HepG2 (cell line): Measurements from ENCODE around the gene MYO5B. TPM values are rescaled to one million over a fixed set of nuclear protein-coding genes. Genes with fewer than 3 reads are reported as not detected.

Experiments
- ATAC-seq: fragments of 200-7000 bp; cut with Tn5 transposase; 3 replicates; pipeline ENCODE4 v1.9.1; 2020; ENCODE audit warnings: mild to moderate bottlenecking, moderate library complexity
- BruUV-seq: library from RNA; stranded (reverse); fragments of 400-500 nt; replicated peaks from 2 replicates; lab custom pipeline; 2021; lab: Mats Ljungman, UMichigan
- CTCF ChIA-PET: fragments of 300-600 bp; formaldehyde crosslinking; extraction: SDS; loops from one replicate; lab custom pipeline; 2021; ENCODE audit warnings: low total read pairs, inconsistent platforms, low intra/inter-chr PET ratio; lab: Yijun Ruan, JAX
- POLR2A ChIA-PET: fragments of 350-600 bp; sonication (Branson Sonifier 250); formaldehyde crosslinking; loops from one replicate; lab custom pipeline; 2020; ENCODE audit warnings: antibody characterized with exemption, inconsistent platforms; lab: Yijun Ruan, JAX
- DNase-seq: peaks from one replicate; pipeline ENCODE4 v3.0.0-alpha.2; 2015; ENCODE audit warnings: low spot score
- FAIRE-seq: peaks from 3 replicates; lab custom pipeline; 2011; peaks lifted over from hg19 to GRCh38; lab: Jason Lieb, UNC
- H2AFZ ChIP-seq: one replicate; pipeline ENCODE4 v1.6.1; 2011; ENCODE audit warnings: low read length, inconsistent platforms
- H3K27ac ChIP-seq: fragments of 300-600 bp; 3 replicates; pipeline ENCODE4 v1.8.0; 2011; ENCODE audit warnings: mixed run types, mild to moderate bottlenecking, mixed read lengths, low read length, inconsistent platforms; ENCODE audit not compliant: insufficient read depth; ENCODE audit errors: extremely low read length
- H3K27me3 ChIP-seq, 2 experiments: fragments of 200-600 bp in 1 of 2; 2 replicates in 1 of 2; 3 replicates in 1 of 2; pipeline versions ENCODE4 v1.6.0 to v1.8.0; 2011; ENCODE audit warnings: low read length in 2 of 2, mild to moderate bottlenecking in 2 of 2, moderate library complexity in 2 of 2, inconsistent platforms in 1 of 2; ENCODE audit not compliant: insufficient read depth in 2 of 2, control insufficient read depth in 1 of 2
- H3K36me3 ChIP-seq, 2 experiments: fragments of 200-600 bp in 1 of 2; replicated peaks in 1 of 2; 2 replicates in 1 of 2; 3 replicates in 1 of 2; pipeline versions ENCODE4 v1.5.1 to v1.8.0; 2011; ENCODE audit warnings: low read length in 2 of 2, inconsistent platforms in 1 of 2; ENCODE audit not compliant: insufficient read depth in 2 of 2, control insufficient read depth in 1 of 2
- H3K4me1 ChIP-seq: 2 replicates; pipeline ENCODE4 v1.5.1; 2012; ENCODE audit warnings: low read length, inconsistent platforms; ENCODE audit not compliant: insufficient read depth
- H3K4me2 ChIP-seq: 2 replicates; pipeline ENCODE4 v1.6.0; 2011; ENCODE audit warnings: low read depth, low read length, inconsistent platforms
- H3K4me3 ChIP-seq, 3 experiments: fragments of 200-600 bp in 1 of 3; sonication (generic), shearing (Covaris generic) in 1 of 3; replicated peaks in 1 of 3; 2 replicates each; pipeline ENCODE4 v1.5.1; 2011 to 2016; ENCODE audit warnings: low read length in 3 of 3, inconsistent platforms in 2 of 3, low read depth in 2 of 3, mild to moderate bottlenecking in 2 of 3, control low read depth in 1 of 3, mixed read lengths in 1 of 3; ENCODE audit not compliant: insufficient read depth in 1 of 3
- H3K79me2 ChIP-seq: one replicate; pipeline ENCODE4 v1.6.1; 2011; ENCODE audit warnings: low read length, inconsistent platforms; ENCODE audit not compliant: insufficient read depth
- H3K9ac ChIP-seq: 2 replicates; pipeline ENCODE4 v1.6.0; 2011; ENCODE audit warnings: mild to moderate bottlenecking, low read depth, low read length, inconsistent platforms; ENCODE audit not compliant: insufficient read depth
- H3K9me3 ChIP-seq: 2 replicates; pipeline ENCODE4 v1.5.1; 2012; ENCODE audit warnings: mild to moderate bottlenecking, low read length
- H4K20me1 ChIP-seq: 2 replicates; pipeline ENCODE4 v1.6.0; 2011; ENCODE audit warnings: inconsistent platforms, mild to moderate bottlenecking, low read length, moderate library complexity; ENCODE audit not compliant: insufficient read depth
- ARNT2 ChIP-seq: sonication (generic); formaldehyde crosslinking; IDR thresholded peaks from 2 replicates; pipeline ENCODE4 v1.8.0; 2022; ENCODE audit warnings: mild to moderate bottlenecking, low read depth, missing genetic modification reagents, moderate library complexity
- FOXJ3 ChIP-seq: sonication (generic); formaldehyde crosslinking; IDR thresholded peaks from 2 replicates; pipeline ENCODE4 v1.4.0; 2020; ENCODE audit warnings: missing genetic modification reagents, mild to moderate bottlenecking, borderline replicate concordance
- HBP1 ChIP-seq: IDR thresholded peaks from 2 replicates; pipeline ENCODE4 v1.6.1; 2016; ENCODE audit warnings: low read depth, control low read depth
- HHEX ChIP-seq: IDR thresholded peaks from 2 replicates; pipeline ENCODE4 v1.6.1; 2016; ENCODE audit warnings: control low read depth
- KMT2B ChIP-seq: IDR thresholded peaks from 2 replicates; pipeline ENCODE4 v1.6.1; 2016; ENCODE audit warnings: missing genetic modification reagents, missing compliant biosample characterization
- MATR3 ChIP-seq: sonication (generic); formaldehyde crosslinking; IDR thresholded peaks from 2 replicates; pipeline ENCODE4 v1.4.0; 2020; ENCODE audit warnings: missing genetic modification reagents
- NCOA2 ChIP-seq: sonication (generic); formaldehyde crosslinking; IDR thresholded peaks from 2 replicates; pipeline ENCODE4 v1.8.0; 2022; ENCODE audit warnings: inconsistent platforms
- SIN3A ChIP-seq: IDR thresholded peaks from 2 replicates; pipeline ENCODE4 v1.6.1; 2011; ENCODE audit warnings: low read depth, mild to moderate bottlenecking, control low read depth, low read length, borderline replicate concordance
- SNRNP70 ChIP-seq: fragments of 200-400 bp; formaldehyde crosslinking; IDR thresholded peaks from 2 replicates; pipeline ENCODE4 v1.6.1; 2017; ENCODE audit warnings: mild to moderate bottlenecking, low read depth, low read length, moderate library complexity
- SP140L ChIP-seq: sonication (generic); formaldehyde crosslinking; IDR thresholded peaks from 2 replicates; pipeline ENCODE4 v1.4.0; 2020; ENCODE audit warnings: missing genetic modification reagents, borderline replicate concordance
- SPEN ChIP-seq: sonication (generic); formaldehyde crosslinking; IDR thresholded peaks from 2 replicates; pipeline ENCODE4 v1.5.1; 2020; ENCODE audit warnings: low read depth, mild to moderate bottlenecking, missing genetic modification reagents
- ZFP90 ChIP-seq: sonication (generic); formaldehyde crosslinking; IDR thresholded peaks from 2 replicates; pipeline ENCODE4 v1.8.0; 2022; ENCODE audit warnings: missing genetic modification reagents, mild to moderate bottlenecking, inconsistent platforms, borderline replicate concordance
- ZNF12 ChIP-seq: sonication (generic); formaldehyde crosslinking; IDR thresholded peaks from 2 replicates; pipeline ENCODE4 v1.5.0; 2020; ENCODE audit warnings: missing genetic modification reagents
- ZNF142 ChIP-seq: sonication (generic); formaldehyde crosslinking; IDR thresholded peaks from 2 replicates; pipeline ENCODE4 v1.4.0; 2020; ENCODE audit warnings: missing genetic modification reagents
- ZNF451 ChIP-seq: sonication (generic); formaldehyde crosslinking; IDR thresholded peaks from 2 replicates; pipeline ENCODE4 v1.5.0; 2020; ENCODE audit warnings: mild to moderate bottlenecking, missing genetic modification reagents
- WGBS: methylation state at CpG from one replicate; pipeline ENCODE4 v1.1.6; 2017; ENCODE audit warnings: low lambda C conversion rate; 5-methylcytosine and 5-hydroxymethylcytosine counted together
- in situ Hi-C: cut with HindIII; loops from 2 replicates; pipeline ENCODE4 v1.10.0; 2017; ENCODE audit warnings: low pct_unique_long_range_greater_than_20kb; ENCODE audit not compliant: extremely low pct_ligation_motif_present
- intact Hi-C: fragments of 100-400 bp; cut with micrococcal nuclease; formaldehyde crosslinking; loops from one replicate; pipeline ENCODE4 v1.10.0; 2022; ENCODE audit not compliant: unreplicated experiment
- polyA plus RNA-seq, 8 experiments: library from polyadenylated mRNA; depleted of rRNA in 3 of 8; stranded (reverse) in 7 of 8; unstranded in 1 of 8; fragments of >200 nt; fragmentation: Illumina TruSeq in 4 of 8; extraction: Trizol in 4 of 8; gene quantifications; 2 replicates each; pipeline versions ENCODE4 v1.2.1 to v1.2.3, GENCODE V29; 2011 to 2016; ENCODE audit warnings: low read depth in 4 of 8, missing spikeins in 1 of 8, mixed read lengths in 1 of 8; ENCODE audit not compliant: insufficient read depth in 1 of 8
- total RNA-seq, 5 experiments: library from RNA; depleted of rRNA; stranded (reverse); fragments of >200 nt; fragmentation: Illumina TruSeq; extraction: Trizol; gene quantifications; 2 replicates each; pipeline ENCODE4 v1.2.3, GENCODE V29; 2016; ENCODE audit warnings: low read depth in 1 of 5

The MYO5B gene
- total and polyA plus RNA-seq, 2 of the 13 experiments (the other 11 are each of a cell fraction or from before 2014, with no cell fraction given) = 13.1 to 24.0 TPM

GRCh38 chr18:50038448-50038847 lies 156.5 kb downstream of the MYO5B start:
- no TSS peak for BruUV-seq
- no peaks in the 10 kb centered on the region for H3K27me3 ChIP-seq
- POLR2A ChIA-PET = no interaction called here
- H3K36me3 ChIP-seq = peaks cover 0 to 2% of the 10 kb centered on the region in 2 experiments; a peak in 1 of 5 replicates
- no peak overlapping the region for H2AFZ ChIP-seq
- H3K9ac ChIP-seq = no peak overlapping the region
- no peak for FAIRE-seq
- no peak overlapping the region for H3K4me3 ChIP-seq
- H3K27ac ChIP-seq = no peak overlapping the region
- intact Hi-C loops (no loop called here), in situ Hi-C loops (no loop called here)
- no peaks in the 10 kb centered on the region for H4K20me1 ChIP-seq
- DNase-seq = no peak
- no peaks in the 10 kb centered on the region for H3K4me1 ChIP-seq
- no peaks in the 10 kb centered on the region for H3K79me2 ChIP-seq
- no peak for ATAC-seq
- no peaks in the 10 kb centered on the region for H3K9me3 ChIP-seq
- CTCF ChIA-PET = no interaction called here
- 96% methylated on average over 5 of the region's 5 CpGs for WGBS
- no peak overlapping the region for H3K4me2 ChIP-seq
- TF ChIP-seq KMT2B (CRISPR knock-in tag) (no peak), SPEN (no peak), MATR3 (no peak), SIN3A (no peak), ARNT2 (CRISPR knock-in tag) (no peak), HBP1 (CRISPR knock-in tag) (no peak), ZFP90 (no peak), HHEX (CRISPR knock-in tag) (no peak), SNRNP70 (no peak), ZNF451 (CRISPR knock-in tag) (no peak), ZNF142 (CRISPR knock-in tag) (no peak), FOXJ3 (CRISPR knock-in tag) (no peak), SP140L (CRISPR knock-in tag) (no peak), ZNF12 (no peak), NCOA2 (CRISPR knock-in tag) (no peak)
